GM10266 (cell line): Measurements from ENCODE around the gene RNLS.

Experiments
- DNase-seq: peaks from one replicate; pipeline ENCODE4 v3.0.0; 2012; ENCODE audit errors: extremely low spot score
- TF ChIP-seq, protein P1 (sequence below): IDR thresholded peaks from 2 replicates; pipeline ENCODE4 v1.5.1; 2012; ENCODE audit warnings: mild to moderate bottlenecking, low read depth; ENCODE audit not compliant: control insufficient read depth, insufficient read depth; ENCODE audit errors: missing control alignments

Gene RNLS

DNA sequence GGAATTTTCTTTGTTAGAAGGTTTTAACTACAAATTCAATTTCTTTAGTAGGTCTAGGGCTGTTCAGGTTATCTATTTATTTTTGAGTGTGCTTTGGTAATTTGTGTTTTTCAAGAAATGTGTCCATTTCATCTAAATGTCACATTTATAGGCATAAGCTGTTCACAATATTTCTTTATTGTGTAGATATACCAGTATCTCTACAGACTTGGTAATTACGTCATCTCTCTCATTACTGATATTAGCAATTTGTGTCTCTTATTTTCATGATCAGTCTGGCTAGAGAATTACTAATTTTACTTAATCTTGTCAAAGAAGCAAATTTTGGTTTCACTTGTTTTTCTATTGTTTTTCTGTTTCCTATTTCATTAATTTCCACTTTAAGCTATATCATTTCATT, 152.0 kb downstream of the RNLS start:
- no peak for DNase-seq
- TF ChIP-seq, protein P1, sequence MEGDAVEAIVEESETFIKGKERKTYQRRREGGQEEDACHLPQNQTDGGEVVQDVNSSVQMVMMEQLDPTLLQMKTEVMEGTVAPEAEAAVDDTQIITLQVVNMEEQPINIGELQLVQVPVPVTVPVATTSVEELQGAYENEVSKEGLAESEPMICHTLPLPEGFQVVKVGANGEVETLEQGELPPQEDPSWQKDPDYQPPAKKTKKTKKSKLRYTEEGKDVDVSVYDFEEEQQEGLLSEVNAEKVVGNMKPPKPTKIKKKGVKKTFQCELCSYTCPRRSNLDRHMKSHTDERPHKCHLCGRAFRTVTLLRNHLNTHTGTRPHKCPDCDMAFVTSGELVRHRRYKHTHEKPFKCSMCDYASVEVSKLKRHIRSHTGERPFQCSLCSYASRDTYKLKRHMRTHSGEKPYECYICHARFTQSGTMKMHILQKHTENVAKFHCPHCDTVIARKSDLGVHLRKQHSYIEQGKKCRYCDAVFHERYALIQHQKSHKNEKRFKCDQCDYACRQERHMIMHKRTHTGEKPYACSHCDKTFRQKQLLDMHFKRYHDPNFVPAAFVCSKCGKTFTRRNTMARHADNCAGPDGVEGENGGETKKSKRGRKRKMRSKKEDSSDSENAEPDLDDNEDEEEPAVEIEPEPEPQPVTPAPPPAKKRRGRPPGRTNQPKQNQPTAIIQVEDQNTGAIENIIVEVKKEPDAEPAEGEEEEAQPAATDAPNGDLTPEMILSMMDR = no peak

DNA sequence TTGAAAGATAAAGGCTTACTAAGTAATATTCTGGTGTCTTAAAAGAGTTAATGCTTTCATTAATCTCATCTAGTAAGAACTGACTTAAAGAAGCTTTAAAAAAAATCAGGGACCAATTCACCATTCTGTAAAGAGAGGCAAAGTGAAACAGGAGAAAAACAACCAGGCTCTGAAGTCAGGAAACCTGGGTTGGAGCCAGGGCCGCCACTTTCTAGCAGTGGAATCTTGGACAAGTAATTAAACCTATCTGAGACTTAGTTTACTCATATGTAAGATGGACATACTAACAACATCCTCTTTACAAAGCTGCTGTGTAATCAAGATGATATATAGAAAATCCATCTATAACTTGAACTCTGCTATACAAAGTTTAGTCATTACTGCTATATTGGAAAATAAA, 154.1 kb downstream of the RNLS start:
- TF ChIP-seq, protein P1 = no peak
- no peak for DNase-seq

DNA sequence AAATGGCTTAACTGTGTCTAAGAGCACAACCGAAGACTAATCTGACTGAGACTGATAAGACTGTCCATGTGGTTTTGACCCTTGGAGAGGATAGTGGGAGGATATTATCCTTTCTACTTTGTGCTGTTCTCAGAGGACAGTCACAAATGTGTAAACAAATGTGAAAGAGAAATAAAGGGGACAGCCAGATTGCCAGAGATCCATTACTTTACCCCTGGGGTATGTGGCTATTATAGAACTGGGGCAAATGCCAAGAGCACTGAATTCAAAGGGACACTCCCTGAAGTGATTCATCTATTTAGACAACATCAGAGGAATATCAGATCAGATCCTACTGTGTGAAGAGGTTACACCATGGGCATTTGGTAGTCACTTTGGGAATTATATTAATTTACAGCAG, 154.7 kb downstream of the RNLS start:
- no peak for DNase-seq
- TF ChIP-seq, protein P1 = no peak

DNA sequence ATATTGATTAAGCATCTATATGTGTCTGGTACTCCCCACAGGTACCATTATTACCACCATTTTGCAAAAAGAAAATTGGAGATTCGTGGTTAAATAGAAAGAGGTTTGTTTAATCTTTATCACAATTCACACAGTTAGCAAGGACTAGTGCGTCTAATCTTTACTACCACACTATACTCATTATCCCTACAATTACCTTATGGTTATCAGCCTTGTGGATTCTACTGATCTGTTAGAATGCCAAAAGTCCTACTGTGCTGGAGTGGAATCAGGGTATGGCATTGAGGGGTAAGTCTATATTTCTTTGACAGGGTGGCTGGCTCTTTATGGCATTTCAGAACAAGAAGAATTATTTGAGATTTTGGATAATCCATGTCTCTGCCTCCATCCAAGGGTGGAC, 156.1 kb downstream of the RNLS start:
- TF ChIP-seq, protein P1 = no peak
- DNase-seq = no peak

DNA sequence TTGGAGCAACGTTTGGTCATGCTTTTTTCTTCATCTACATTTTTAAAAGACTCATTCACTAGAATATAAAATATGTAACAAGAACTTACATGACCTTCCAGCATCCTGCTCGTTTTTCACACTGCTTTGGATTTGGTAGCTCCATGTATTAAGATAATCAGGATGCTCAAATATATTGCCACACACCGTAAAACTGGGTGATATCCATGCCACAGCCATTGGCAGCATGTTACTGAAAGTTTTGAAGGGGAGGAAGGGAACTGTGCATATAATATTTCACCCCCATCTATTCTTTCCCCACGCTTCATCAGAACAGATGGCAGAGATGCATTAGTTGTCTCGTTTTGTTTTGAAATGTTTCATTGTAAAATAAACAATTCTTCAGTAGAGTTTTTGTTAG, 158.2 kb downstream of the RNLS start:
- no peak for DNase-seq
- TF ChIP-seq, protein P1 = no peak

DNA sequence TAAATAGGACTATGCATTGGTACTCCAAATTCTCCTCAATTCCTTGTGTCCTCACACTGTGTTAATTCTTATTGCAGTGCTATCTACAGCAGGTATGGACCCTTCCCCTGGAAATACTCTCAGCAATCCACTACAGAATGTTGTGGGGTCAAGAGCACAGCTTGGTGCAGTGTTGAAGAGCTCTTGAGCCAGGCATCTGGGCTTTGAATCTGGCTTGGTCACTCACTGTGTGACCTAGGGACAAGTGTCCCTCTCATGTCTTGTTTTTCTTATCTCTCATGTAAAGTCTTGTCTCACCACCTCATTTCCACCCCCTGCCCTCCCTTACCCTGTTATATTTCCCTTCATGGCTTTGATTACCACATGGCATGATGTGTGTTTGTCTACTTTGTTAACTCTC, 159.4 kb downstream of the RNLS start:
- no peak for DNase-seq
- TF ChIP-seq, protein P1 = no peak

DNA sequence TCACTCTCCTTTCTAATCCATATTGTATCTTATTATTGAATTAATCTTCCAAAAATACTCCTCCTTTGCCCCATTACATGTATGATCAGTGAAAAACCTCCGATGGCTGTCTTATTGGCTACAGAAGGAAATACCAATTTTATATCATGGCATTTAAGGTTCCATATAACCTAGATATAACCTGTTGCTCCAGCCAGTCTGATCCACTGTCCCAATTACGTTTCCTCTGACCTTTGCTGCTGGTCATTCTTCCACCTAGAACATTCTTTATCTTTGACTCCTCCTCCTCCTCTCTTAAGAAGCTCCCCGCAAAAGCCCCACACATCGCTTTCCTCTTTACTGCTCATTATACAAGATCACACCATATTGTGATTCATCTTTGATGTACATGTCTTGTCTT, 161.5 kb downstream of the RNLS start:
- no peak for DNase-seq
- TF ChIP-seq, protein P1 = no peak
